ENCODE measurements around the gene ANKFY1.

DNA sequence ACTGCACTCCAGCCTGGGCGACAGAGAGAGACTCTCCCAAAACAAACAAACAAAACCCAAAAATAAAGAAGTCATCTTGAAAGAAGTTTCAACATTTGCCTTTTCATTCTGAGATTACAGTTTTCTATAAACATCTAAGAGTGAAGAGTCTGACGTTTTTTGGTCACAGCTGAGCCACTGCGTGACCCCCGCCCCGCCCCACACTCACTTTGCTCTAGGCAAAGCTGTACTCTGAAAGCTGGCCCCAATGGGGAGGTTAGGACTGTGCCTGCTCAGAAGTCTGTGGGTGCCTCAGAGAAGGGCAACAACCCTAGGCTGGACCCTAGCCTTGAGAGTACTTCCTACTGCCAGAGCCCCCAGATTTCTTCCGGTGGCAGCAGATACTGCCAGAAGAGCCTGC lies 101.5 kb downstream of the ANKFY1 start:
- TF ChIP-seq POLR2A (IDR thresholded peaks at IDR 0.05) (no peak), CTCF (IDR thresholded peaks at IDR 0.05) (no peak)
